GM19372 (cell line): Measurements from ENCODE around the gene ATXN1.
"Not testable (repeated sequence)": the region's sequence is repeated elsewhere in the genome, so short reads cannot be mapped to it uniquely, and the experiment has no call there.

Source experiments
- ATAC-seq: cut with Tn5 transposase; IDR thresholded peaks from one replicate; pipeline ENCODE4 v1.9.1; 2021; ENCODE audit warnings: mild to moderate bottlenecking, low read depth, moderate library complexity; ENCODE audit not compliant: unreplicated experiment

The ATXN1 gene

GRCh38 chr6:16548121-16548520, 213.1 kb downstream of the ATXN1 start:
- ATAC-seq: no peak

GRCh38 chr6:16547587-16547986, 213.7 kb downstream of the ATXN1 start:
- ATAC-seq: no peak

GRCh38 chr6:16546861-16547260, 214.4 kb downstream of the ATXN1 start:
- no peak for ATAC-seq

GRCh38 chr6:16545382-16545781, 215.9 kb downstream of the ATXN1 start:
- no peak for ATAC-seq

GRCh38 chr6:16544521-16544920, 216.7 kb downstream of the ATXN1 start:
- ATAC-seq: no peak

- no peak for ATAC-seq
Observed at GRCh38 chr6:16544006-16544405, 217.3 kb downstream of the ATXN1 start.

GRCh38 chr6:16543521-16543920, 217.7 kb downstream of the ATXN1 start:
- ATAC-seq: no peak

- ATAC-seq: no peak
Observed at GRCh38 chr6:16542070-16542469, 219.2 kb downstream of the ATXN1 start.

GRCh38 chr6:16540804-16541752, 220.2 kb downstream of the ATXN1 start:
- peak; percentile 54 for ATAC-seq

- not testable (repeated sequence) for ATAC-seq
Observed at GRCh38 chr6:16540383-16540782, 220.9 kb downstream of the ATXN1 start.

- ATAC-seq: no peak
Observed at GRCh38 chr6:16539086-16539931, 222.0 kb downstream of the ATXN1 start.

- ATAC-seq: no peak
Observed at GRCh38 chr6:16535564-16535963, 225.7 kb downstream of the ATXN1 start.

- no peak for ATAC-seq
Observed at GRCh38 chr6:16533721-16534136, 227.5 kb downstream of the ATXN1 start.

- no peak for ATAC-seq
Observed at GRCh38 chr6:16533210-16533609, 228.1 kb downstream of the ATXN1 start.

- ATAC-seq: no peak
Observed at GRCh38 chr6:16527691-16528090, 233.6 kb downstream of the ATXN1 start.

- no peak for ATAC-seq
Observed at GRCh38 chr6:16524380-16524707, 236.9 kb downstream of the ATXN1 start.

GRCh38 chr6:16523606-16524379, 237.5 kb downstream of the ATXN1 start:
- ATAC-seq: no peak

GRCh38 chr6:16522937-16523336, 238.3 kb downstream of the ATXN1 start:
- no peak for ATAC-seq

- no peak for ATAC-seq
Observed at GRCh38 chr6:16521528-16521927, 239.7 kb downstream of the ATXN1 start.
